Activated CD4-positive, alpha-beta memory T cell treated with anti-CD3 and anti-CD28 coated beads, Interleukin-2, amount 10 ng/mL, durations not matched to agents 7 days and 5 days (primary cell): Measurements from ENCODE around the gene SIX3. TPM values are rescaled to one million over a fixed set of nuclear protein-coding genes. Genes with fewer than 3 reads are reported as not detected.

ENCODE experiments used
- CTCF ChIA-PET: fragments of 350-600 bp; sonication (Branson Sonifier 250); formaldehyde crosslinking; loops from one replicate; lab custom pipeline; 2021; ENCODE audit warnings: antibody characterized with exemption, inconsistent platforms; lab: Charles Lee
- POLR2A ChIA-PET: fragments of 350-600 bp; sonication (Branson Sonifier 250); formaldehyde crosslinking; loops from one replicate; lab custom pipeline; 2021; ENCODE audit warnings: antibody characterized with exemption; lab: Charles Lee
- DNase-seq: peaks from one replicate; pipeline ENCODE4 v3.0.0-alpha.2; 2020
- H3K27ac Mint-ChIP-seq: one replicate; pipeline ENCODE4 v1.8.0; 2021; ENCODE audit warnings: mild to moderate bottlenecking, mixed read lengths
- H3K27me3 Mint-ChIP-seq: one replicate; pipeline ENCODE4 v1.8.0; 2021; ENCODE audit warnings: mixed read lengths
- H3K36me3 Mint-ChIP-seq: one replicate; pipeline ENCODE4 v1.8.0; 2021; ENCODE audit warnings: low read depth, mixed read lengths
- H3K4me1 Mint-ChIP-seq: one replicate; pipeline ENCODE4 v1.8.0; 2021; ENCODE audit warnings: mixed read lengths
- H3K4me3 Mint-ChIP-seq: one replicate; pipeline ENCODE4 v1.8.0; 2021; ENCODE audit warnings: mild to moderate bottlenecking, mixed read lengths
- H3K9me3 Mint-ChIP-seq: one replicate; pipeline ENCODE4 v1.8.0; 2021; ENCODE audit warnings: mixed read lengths
- total RNA-seq, 2 experiments: library from RNA; stranded (reverse); gene quantifications; one replicate each; pipeline ENCODE4 v1.2.3, GENCODE V29; 2021

The SIX3 gene
- total RNA-seq, 2 experiments from 2014 or later = 0.08 to 0.13 TPM

GRCh38 chr2:44925561-44926136 lies 15.9 kb upstream of the SIX3 start:
- Mint-ChIP-seq H3K4me3 (no peak overlapping the region), H3K27ac (no peak overlapping the region), H3K9me3 (no peaks in the 10 kb centered on the region), H3K36me3 (peaks cover 3% of the 10 kb centered on the region), H3K4me1 (peaks cover 10% of the 10 kb centered on the region), H3K27me3 (peaks cover 77% of the 10 kb centered on the region)
- ChIA-PET POLR2A (no interaction called here), CTCF (interaction anchor here (1.8 to 1.9 kb wide), 2 partner anchors 30 to 446 kb away, joined by 8 read pairs; no protein-coding TSS in a partner anchor)
- no peak for DNase-seq

- ChIA-PET CTCF (interaction anchor here (1.0 to 1.9 kb wide), 2 partner anchors 26 to 29 kb away, joined by 3 to 8 read pairs; no protein-coding TSS in a partner anchor), POLR2A (no interaction called here)
- Mint-ChIP-seq H3K4me1 (peaks cover 12% of the 10 kb centered on the region), H3K27ac (no peak overlapping the region), H3K27me3 (peaks cover 80% of the 10 kb centered on the region), H3K9me3 (no peaks in the 10 kb centered on the region), H3K36me3 (peaks cover 3% of the 10 kb centered on the region), H3K4me3 (no peak overlapping the region)
- DNase-seq = no peak
Observed at GRCh38 chr2:44926957-44927356, 14.5 kb upstream of the SIX3 start.

- Mint-ChIP-seq H3K27ac (no peak overlapping the region), H3K4me3 (no peak overlapping the region), H3K36me3 (peaks cover 7% of the 10 kb centered on the region), H3K4me1 (peaks cover 15% of the 10 kb centered on the region), H3K9me3 (no peaks in the 10 kb centered on the region), H3K27me3 (peaks cover 85% of the 10 kb centered on the region)
- POLR2A ChIA-PET = no interaction called here
- CTCF ChIA-PET = no interaction called here
- DNase-seq = no peak
Observed at GRCh38 chr2:44927985-44928482, 13.5 kb upstream of the SIX3 start.

GRCh38 chr2:44928483-44929158 lies 12.9 kb upstream of the SIX3 start:
- ChIA-PET POLR2A (no interaction called here), CTCF (no interaction called here)
- no peaks in the 10 kb centered on the region for H3K9me3 Mint-ChIP-seq
- peaks cover 85% of the 10 kb centered on the region for H3K27me3 Mint-ChIP-seq
- H3K27ac Mint-ChIP-seq = no peak overlapping the region
- DNase-seq = no peak
- H3K36me3 Mint-ChIP-seq = peaks cover 7% of the 10 kb centered on the region
- H3K4me3 Mint-ChIP-seq = no peak overlapping the region
- peaks cover 15% of the 10 kb centered on the region for H3K4me1 Mint-ChIP-seq

GRCh38 chr2:44929159-44929734 lies 12.3 kb upstream of the SIX3 start:
- ChIA-PET POLR2A (no interaction called here), CTCF (no interaction called here)
- no peaks in the 10 kb centered on the region for H3K9me3 Mint-ChIP-seq
- H3K4me1 Mint-ChIP-seq = peaks cover 15% of the 10 kb centered on the region
- H3K36me3 Mint-ChIP-seq = peaks cover 7% of the 10 kb centered on the region
- no peak overlapping the region for H3K4me3 Mint-ChIP-seq
- H3K27me3 Mint-ChIP-seq = peaks cover 83% of the 10 kb centered on the region
- DNase-seq = no peak
- no peak overlapping the region for H3K27ac Mint-ChIP-seq

- CTCF ChIA-PET = interaction anchor here (1.0 kb wide), 1 partner anchor 27 kb away, joined by 3 read pairs; no protein-coding TSS in a partner anchor
- peaks cover 7% of the 10 kb centered on the region for H3K36me3 Mint-ChIP-seq
Observed at GRCh38 chr2:44929735-44930273, 11.7 kb upstream of the SIX3 start.

GRCh38 chr2:44930274-44931197 lies 11.0 kb upstream of the SIX3 start:
- peaks cover 81% of the 10 kb centered on the region for H3K27me3 Mint-ChIP-seq
- peak overlapping the region; percentile 41 for H3K4me3 Mint-ChIP-seq
- no peak overlapping the region for H3K27ac Mint-ChIP-seq
- no peak for DNase-seq
- ChIA-PET CTCF (interaction anchor here (1.0 kb wide), 1 partner anchor 26 kb away, joined by 3 read pairs; no protein-coding TSS in a partner anchor), POLR2A (no interaction called here)
- peaks cover 7% of the 10 kb centered on the region for H3K36me3 Mint-ChIP-seq
- peaks cover 15% of the 10 kb centered on the region for H3K4me1 Mint-ChIP-seq
- no peaks in the 10 kb centered on the region for H3K9me3 Mint-ChIP-seq

More at GRCh38 chr2:44929735-44930273, 11.7 kb upstream of the SIX3 start:
- peaks cover 83% of the 10 kb centered on the region for H3K27me3 Mint-ChIP-seq
- no peak overlapping the region for H3K27ac Mint-ChIP-seq
- H3K4me1 Mint-ChIP-seq = peaks cover 15% of the 10 kb centered on the region
- H3K4me3 Mint-ChIP-seq = no peak overlapping the region
- no peaks in the 10 kb centered on the region for H3K9me3 Mint-ChIP-seq
- DNase-seq = no peak
- POLR2A ChIA-PET = no interaction called here

- H3K27ac Mint-ChIP-seq = no peak overlapping the region
- CTCF ChIA-PET = no interaction called here
Observed at GRCh38 chr2:44931198-44931780, 10.2 kb upstream of the SIX3 start.

GRCh38 chr2:44932079-44932478 lies 9.4 kb upstream of the SIX3 start:
- Mint-ChIP-seq H3K27ac (no peak overlapping the region), H3K9me3 (no peaks in the 10 kb centered on the region), H3K27me3 (peaks cover 79% of the 10 kb centered on the region), H3K4me3 (no peak overlapping the region), H3K36me3 (peaks cover 7% of the 10 kb centered on the region), H3K4me1 (peaks cover 15% of the 10 kb centered on the region)
- DNase-seq = no peak
- CTCF ChIA-PET = no interaction called here
- POLR2A ChIA-PET = no interaction called here

More at GRCh38 chr2:44931198-44931780, 10.2 kb upstream of the SIX3 start:
- H3K4me3 Mint-ChIP-seq = no peak overlapping the region
- H3K9me3 Mint-ChIP-seq = no peaks in the 10 kb centered on the region
- H3K36me3 Mint-ChIP-seq = peaks cover 7% of the 10 kb centered on the region
- DNase-seq = no peak
- POLR2A ChIA-PET = no interaction called here
- peaks cover 15% of the 10 kb centered on the region for H3K4me1 Mint-ChIP-seq
- H3K27me3 Mint-ChIP-seq = peaks cover 78% of the 10 kb centered on the region

- Mint-ChIP-seq H3K36me3 (peaks cover 7% of the 10 kb centered on the region), H3K4me1 (peaks cover 16% of the 10 kb centered on the region), H3K27me3 (peaks cover 78% of the 10 kb centered on the region), H3K4me3 (no peak overlapping the region), H3K27ac (no peak overlapping the region), H3K9me3 (no peaks in the 10 kb centered on the region)
- ChIA-PET CTCF (no interaction called here), POLR2A (interaction anchor here (0.6 kb wide), 1 partner anchor 10 kb away, joined by 3 read pairs; no protein-coding TSS in a partner anchor)
- no peak for DNase-seq
Observed at GRCh38 chr2:44932564-44933392, 8.7 kb upstream of the SIX3 start.

- peaks cover 79% of the 10 kb centered on the region for H3K27me3 Mint-ChIP-seq
- POLR2A ChIA-PET = no interaction called here
- peaks cover 7% of the 10 kb centered on the region for H3K36me3 Mint-ChIP-seq
- CTCF ChIA-PET = no interaction called here
- H3K9me3 Mint-ChIP-seq = no peaks in the 10 kb centered on the region
- H3K4me3 Mint-ChIP-seq = no peak overlapping the region
- no peak for DNase-seq
- peaks cover 19% of the 10 kb centered on the region for H3K4me1 Mint-ChIP-seq
- H3K27ac Mint-ChIP-seq = no peak overlapping the region
Observed at GRCh38 chr2:44933434-44933951, 8.0 kb upstream of the SIX3 start.
